Measurements from ENCODE around the gene CDC42EP4.

Gene CDC42EP4

DNA sequence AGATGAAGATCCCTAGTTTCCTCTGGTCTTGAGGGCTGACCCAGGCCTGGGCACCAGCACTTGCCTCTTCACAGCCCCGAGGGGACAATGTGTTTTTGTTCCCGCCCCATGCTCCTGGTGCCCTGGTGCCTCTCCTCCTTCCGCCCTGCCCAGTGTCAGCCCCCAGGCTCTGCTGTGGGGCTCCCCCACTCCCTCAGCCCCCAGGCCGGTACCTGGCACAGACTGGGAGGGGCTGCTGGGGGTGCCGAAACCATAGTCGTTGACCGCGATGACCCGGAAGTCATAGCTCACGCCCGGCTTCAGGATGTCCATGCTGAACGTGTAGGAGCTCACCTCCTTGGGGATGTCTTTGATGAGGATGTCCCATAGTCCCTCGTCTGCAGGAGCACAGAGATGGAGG is 40.5 kb upstream of the CDC42EP4 start:
- Histone ChIP-seq H3K27ac (no peak overlapping the region), H3K36me3 (replicated peaks) (no peaks in the 10 kb centered on the region), H3K4me3 (ENCODE audit: low read depth, low read length) (no peak overlapping the region), H3K27me3 (replicated peaks) (no peaks in the 10 kb centered on the region)
- in situ Hi-C loops (cut with HindIII; ENCODE audit: low pct_ligation_motif_present, low sequenced_read_pairs): no loop called here
- no peak for DNase-seq
- TF ChIP-seq, protein P1, sequence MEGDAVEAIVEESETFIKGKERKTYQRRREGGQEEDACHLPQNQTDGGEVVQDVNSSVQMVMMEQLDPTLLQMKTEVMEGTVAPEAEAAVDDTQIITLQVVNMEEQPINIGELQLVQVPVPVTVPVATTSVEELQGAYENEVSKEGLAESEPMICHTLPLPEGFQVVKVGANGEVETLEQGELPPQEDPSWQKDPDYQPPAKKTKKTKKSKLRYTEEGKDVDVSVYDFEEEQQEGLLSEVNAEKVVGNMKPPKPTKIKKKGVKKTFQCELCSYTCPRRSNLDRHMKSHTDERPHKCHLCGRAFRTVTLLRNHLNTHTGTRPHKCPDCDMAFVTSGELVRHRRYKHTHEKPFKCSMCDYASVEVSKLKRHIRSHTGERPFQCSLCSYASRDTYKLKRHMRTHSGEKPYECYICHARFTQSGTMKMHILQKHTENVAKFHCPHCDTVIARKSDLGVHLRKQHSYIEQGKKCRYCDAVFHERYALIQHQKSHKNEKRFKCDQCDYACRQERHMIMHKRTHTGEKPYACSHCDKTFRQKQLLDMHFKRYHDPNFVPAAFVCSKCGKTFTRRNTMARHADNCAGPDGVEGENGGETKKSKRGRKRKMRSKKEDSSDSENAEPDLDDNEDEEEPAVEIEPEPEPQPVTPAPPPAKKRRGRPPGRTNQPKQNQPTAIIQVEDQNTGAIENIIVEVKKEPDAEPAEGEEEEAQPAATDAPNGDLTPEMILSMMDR (IDR thresholded peaks at IDR 0.05; ENCODE audit: low read depth, low read length, missing control alignments): no peak

DNA sequence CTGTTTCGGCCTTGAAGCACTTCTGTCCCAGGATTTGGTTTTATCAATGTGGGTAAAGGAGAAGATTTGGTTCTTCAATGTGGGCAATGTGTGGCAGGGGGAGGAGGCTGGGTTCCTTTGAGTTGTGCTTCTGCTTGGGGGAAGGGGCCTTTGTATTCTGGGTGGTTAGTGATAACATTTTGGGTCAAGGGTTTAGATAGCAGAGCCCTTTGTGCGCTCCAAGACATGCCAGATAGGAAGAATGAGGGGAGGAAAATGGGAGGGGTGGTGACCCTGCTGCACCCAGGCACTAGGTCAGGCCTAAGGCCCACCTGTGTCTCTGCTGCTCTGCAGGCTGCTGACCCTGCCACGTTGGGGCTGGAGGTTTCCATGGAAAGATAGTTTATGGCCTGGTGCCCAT is 40.0 kb upstream of the CDC42EP4 start:
- DNase-seq: no peak
- Histone ChIP-seq H3K27me3 (replicated peaks) (no peaks in the 10 kb centered on the region), H3K36me3 (replicated peaks) (no peaks in the 10 kb centered on the region), H3K4me3 (ENCODE audit: low read depth, low read length) (no peak overlapping the region), H3K27ac (no peak overlapping the region)
- TF ChIP-seq, protein P1 (IDR thresholded peaks at IDR 0.05; ENCODE audit: low read depth, low read length, missing control alignments): no peak
- in situ Hi-C loops (cut with HindIII; ENCODE audit: low pct_ligation_motif_present, low sequenced_read_pairs): no loop called here

DNA sequence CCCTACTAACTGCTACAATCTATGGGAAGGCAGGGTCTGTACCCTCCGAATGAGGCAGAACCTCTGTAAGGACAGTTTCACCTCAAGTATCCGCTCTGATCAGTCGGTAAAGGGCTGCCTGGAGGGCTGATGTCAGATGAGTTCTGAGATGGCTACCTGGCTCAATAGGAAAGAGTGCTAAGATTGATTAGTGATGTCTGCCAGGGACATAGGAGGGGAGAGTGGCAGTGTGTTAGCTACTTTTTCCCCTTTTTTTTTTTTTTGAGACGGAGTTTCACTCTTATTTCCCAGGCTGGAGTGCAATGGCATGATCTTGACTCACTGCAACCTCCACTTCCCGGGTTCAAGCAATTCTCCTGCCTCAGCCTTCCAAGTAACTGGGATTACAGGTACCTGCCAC is 39.1 kb upstream of the CDC42EP4 start:
- TF ChIP-seq, protein P1 (IDR thresholded peaks at IDR 0.05; ENCODE audit: low read depth, low read length, missing control alignments): no peak
- in situ Hi-C loops (cut with HindIII; ENCODE audit: low pct_ligation_motif_present, low sequenced_read_pairs): no loop called here
- Histone ChIP-seq H3K36me3 (replicated peaks) (no peaks in the 10 kb centered on the region), H3K4me3 (ENCODE audit: low read depth, low read length) (no peak overlapping the region), H3K27me3 (replicated peaks) (no peaks in the 10 kb centered on the region), H3K27ac (no peak overlapping the region)
- no peak for DNase-seq

DNA sequence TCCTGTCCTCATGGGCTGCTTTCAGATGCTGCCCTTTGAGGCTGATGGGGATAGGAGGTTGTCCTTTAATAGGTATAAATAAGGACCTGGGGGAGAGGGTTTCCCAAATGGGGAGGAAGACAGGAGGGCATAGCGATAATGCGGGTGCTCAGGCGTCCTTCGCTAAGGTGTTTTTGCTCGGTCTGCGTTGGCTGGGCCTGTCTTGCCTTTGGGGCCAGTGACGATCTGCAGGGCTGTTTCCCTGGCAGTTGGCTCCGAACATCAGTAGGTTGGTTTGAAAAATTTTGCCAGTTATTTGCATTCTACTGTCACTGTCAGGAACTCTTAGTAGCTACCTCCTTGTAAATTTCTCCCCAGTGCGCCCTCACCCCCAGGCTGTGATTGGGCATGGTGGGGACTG is 37.8 kb upstream of the CDC42EP4 start:
- no peaks in the 10 kb centered on the region for H3K36me3 ChIP-seq (replicated peaks)
- TF ChIP-seq, protein P1 (IDR thresholded peaks at IDR 0.05; ENCODE audit: low read depth, low read length, missing control alignments): no peak
- in situ Hi-C loops (cut with HindIII; ENCODE audit: low pct_ligation_motif_present, low sequenced_read_pairs): no loop called here

DNA sequence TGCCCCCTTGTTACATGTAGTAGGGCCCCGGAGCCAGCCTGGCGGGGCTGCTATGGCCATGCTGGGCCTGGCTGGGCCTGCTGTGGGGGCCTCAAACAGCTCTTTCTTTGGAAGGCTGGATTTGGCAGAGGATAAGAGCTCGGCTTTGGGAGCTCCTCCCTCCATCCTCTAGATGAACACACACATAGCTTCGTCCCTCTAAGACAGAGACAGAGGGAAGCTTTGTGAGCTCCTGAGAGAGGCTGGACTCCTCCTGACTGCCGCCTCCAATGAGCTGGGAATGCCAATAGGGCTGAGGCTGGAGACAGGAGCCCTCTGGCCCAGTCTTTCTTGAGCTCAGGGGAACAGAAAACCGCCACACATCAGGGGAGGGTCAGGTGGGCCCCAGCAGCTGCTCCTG is 37.3 kb upstream of the CDC42EP4 start:
- no peak for DNase-seq
- TF ChIP-seq, protein P1 (IDR thresholded peaks at IDR 0.05; ENCODE audit: low read depth, low read length, missing control alignments): no peak
- no peaks in the 10 kb centered on the region for H3K36me3 ChIP-seq (replicated peaks)
- no peaks in the 10 kb centered on the region for H3K27me3 ChIP-seq (replicated peaks)
- H3K27ac ChIP-seq: no peak overlapping the region
- in situ Hi-C loops (cut with HindIII; ENCODE audit: low pct_ligation_motif_present, low sequenced_read_pairs): no loop called here
- no peak overlapping the region for H3K4me3 ChIP-seq (ENCODE audit: low read depth, low read length)

More for the DNA sequence above, 37.8 kb upstream of the CDC42EP4 start:
- Histone ChIP-seq H3K27ac (no peak overlapping the region), H3K27me3 (replicated peaks) (no peaks in the 10 kb centered on the region), H3K4me3 (ENCODE audit: low read depth, low read length) (no peak overlapping the region)
- no peak for DNase-seq

DNA sequence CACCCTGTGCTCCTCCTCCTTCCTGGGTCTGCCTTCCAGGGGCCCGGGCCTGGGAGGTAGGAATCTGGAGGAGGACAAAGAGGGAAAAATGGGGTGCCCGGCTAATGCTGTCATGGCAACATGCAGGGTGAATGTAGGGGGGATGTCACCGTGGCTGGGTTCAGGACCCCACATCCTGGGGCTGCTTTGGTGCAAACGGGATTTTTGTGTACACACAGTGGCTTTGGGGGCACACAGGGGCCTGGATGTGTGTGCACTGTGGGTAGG is 37.0 kb upstream of the CDC42EP4 start:
- TF ChIP-seq, protein P1 (IDR thresholded peaks at IDR 0.05; ENCODE audit: low read depth, low read length, missing control alignments): no peak
- no peak for DNase-seq
- H3K27ac ChIP-seq: no peak overlapping the region
- in situ Hi-C loops (cut with HindIII; ENCODE audit: low pct_ligation_motif_present, low sequenced_read_pairs): no loop called here
- no peaks in the 10 kb centered on the region for H3K27me3 ChIP-seq (replicated peaks)
- no peaks in the 10 kb centered on the region for H3K36me3 ChIP-seq (replicated peaks)
- H3K4me3 ChIP-seq (ENCODE audit: low read depth, low read length): no peak overlapping the region
